ENCODE measurements around the gene SMAD1. TPM values are rescaled to one million over a fixed set of nuclear protein-coding genes. Genes with fewer than 3 reads are reported as not detected.
A peak's percentile ranks its signal among the peaks of the same experiment; 100 is the strongest.
"Not testable (repeated sequence)": the region's sequence is repeated elsewhere in the genome, so short reads cannot be mapped to it uniquely, and the experiment has no call there.

SMAD1 gene
- polyA plus RNA-seq, 2 of the 4 experiments (the other 2 are of a cell fraction), result 9.9 to 23.9 TPM

GRCh38 chr4:145566086-145566708 is 84.5 kb downstream of the SMAD1 start:
- WGBS (ENCODE audit: missing lambda C conversion rate), result 78% methylated on average over 5 of the region's 5 CpGs
- POLR2A ChIA-PET, result no interaction called here
- Histone ChIP-seq H3K27ac (no peak overlapping the region), H3K4me1 (no peaks in the 10 kb centered on the region), H3K4me3 (no peak overlapping the region), H3K4me2 (no peak overlapping the region), H3K9me3 (no peaks in the 10 kb centered on the region)
- CTCF ChIA-PET, result no interaction called here
- no peak for TF ChIP-seq MYC (IDR thresholded peaks at IDR 0.05; ENCODE audit: borderline replicate concordance, low read length)
- TF ChIP-seq USF2 (IDR thresholded peaks at IDR 0.05), result no peak
- no peak for TF ChIP-seq FOSB (CRISPR knock-in tag; IDR thresholded peaks at IDR 0.05)
- no peak for DNase-seq (ENCODE audit: low read depth in 1 of 2, low spot score in 1 of 2)
- no peak for FAIRE-seq
- ATAC-seq, result no peak

GRCh38 chr4:145566768-145567167 is 85.1 kb downstream of the SMAD1 start:
- no peak for DNase-seq (ENCODE audit: low read depth in 1 of 2, low spot score in 1 of 2)
- no peaks in the 10 kb centered on the region for H3K9me3 ChIP-seq
- no peak overlapping the region for H3K27ac ChIP-seq
- CTCF ChIA-PET, result no interaction called here
- no peak for FAIRE-seq
- H3K4me2 ChIP-seq, result no peak overlapping the region
- WGBS (ENCODE audit: missing lambda C conversion rate), result 63% methylated on average over 4 of the region's 5 CpGs
- POLR2A ChIA-PET, result no interaction called here
- ATAC-seq, result no peak
- H3K4me1 ChIP-seq, result no peaks in the 10 kb centered on the region
- TF ChIP-seq TFCP2L1 (CRISPR knock-in tag; IDR thresholded peaks at IDR 0.05) (no peak), FOSB (CRISPR knock-in tag; IDR thresholded peaks at IDR 0.05) (no peak), CBX8 (IDR thresholded peaks at IDR 0.05) (no peak)
- no peak overlapping the region for H3K4me3 ChIP-seq

GRCh38 chr4:145567516-145567915 is 85.9 kb downstream of the SMAD1 start:
- no peak for ATAC-seq
- POLR2A ChIA-PET, result no interaction called here
- H3K9me3 ChIP-seq, result no peaks in the 10 kb centered on the region
- WGBS (ENCODE audit: missing lambda C conversion rate), result 47% methylated on average over 2 of the region's 2 CpGs
- no peak overlapping the region for H3K27ac ChIP-seq
- DNase-seq (ENCODE audit: low read depth in 1 of 2, low spot score in 1 of 2), result no peak
- H3K4me2 ChIP-seq, result no peak overlapping the region
- H3K4me3 ChIP-seq, result no peak overlapping the region
- TF ChIP-seq NFE2L2 (conservative IDR thresholded peaks at IDR 0.05; ENCODE audit: low read length) (no peak), BHLHE40 (IDR thresholded peaks at IDR 0.05; ENCODE audit: low read depth, low read length) (no peak), BCL3 (IDR thresholded peaks at IDR 0.05) (no peak)
- no peaks in the 10 kb centered on the region for H3K4me1 ChIP-seq
- CTCF ChIA-PET, result interaction anchor here (1.1 kb wide), 1 partner anchor 10 kb away, joined by 3 read pairs; no protein-coding TSS in a partner anchor
- no peak for FAIRE-seq

- POLR2A ChIA-PET; CTCF ChIA-PET; DNase-seq (ENCODE audit: low read depth in 1 of 2, low spot score in 1 of 2); H3K4me2 ChIP-seq; H3K27ac ChIP-seq; H3K4me1 ChIP-seq; FAIRE-seq; H3K4me3 ChIP-seq; H3K9me3 ChIP-seq; ATAC-seq: not testable (repeated sequence)
- 45% methylated on average over 7 of the region's 7 CpGs for WGBS (ENCODE audit: missing lambda C conversion rate)
Observed at GRCh38 chr4:145574546-145574945, 92.9 kb downstream of the SMAD1 start.

- no peak for TF ChIP-seq PHF8 (IDR thresholded peaks at IDR 0.05; ENCODE audit: borderline replicate concordance, low read depth)
- no peak for TF ChIP-seq MYC (IDR thresholded peaks at IDR 0.05; ENCODE audit: borderline replicate concordance, low read length)
- TF ChIP-seq TP53 (CRISPR knock-in tag; IDR thresholded peaks at IDR 0.05), result no peak
- TF ChIP-seq USF2 (IDR thresholded peaks at IDR 0.05), result no peak
- TF ChIP-seq EHF (CRISPR knock-in tag; IDR thresholded peaks at IDR 0.05), result no peak
- TF ChIP-seq ATOH8 (CRISPR knock-in tag; IDR thresholded peaks at IDR 0.05; ENCODE audit: low read depth), result no peak
- peak overlapping the region; percentile 36 for H3K4me2 ChIP-seq
- no peak overlapping the region for H3K4me3 ChIP-seq
- POLR2A ChIA-PET, result interaction anchor here (0.5 kb wide), 1 partner anchor 35 kb away, joined by 6 read pairs; no protein-coding TSS in a partner anchor
- no peaks in the 10 kb centered on the region for H3K9me3 ChIP-seq
- peak in 1 of 2 experiments; percentile 5 for DNase-seq (ENCODE audit: low read depth in 1 of 2, low spot score in 1 of 2)
- CTCF ChIA-PET, result no interaction called here
- 4% methylated on average over 3 of the region's 3 CpGs for WGBS (ENCODE audit: missing lambda C conversion rate)
- peak in 1 of 2 experiments; percentile 74; a peak in 2 of 6 replicates for ATAC-seq
- H3K27ac ChIP-seq, result no peak overlapping the region
- no peak for FAIRE-seq
- H3K4me1 ChIP-seq, result peaks cover 3% of the 10 kb centered on the region; the same call in 1 of the 3 replicates
Observed at GRCh38 chr4:145580906-145581305, 99.3 kb downstream of the SMAD1 start.
